Right lobe of liver (tissue), 6 donors: ENCODE results near the gene OPTC. TPM values are rescaled to one million over a fixed set of nuclear protein-coding genes. Genes with fewer than 3 reads are reported as not detected.

Source experiments
- ATAC-seq, 4 donors: fragments of 200-7000 bp; cut with Tn5 transposase; one replicate each; pipeline ENCODE4 v1.9.1; 2020; ENCODE audit warnings: mild to moderate bottlenecking in 4 of 4, moderate library complexity in 4 of 4
- DNase-seq, 3 donors: peaks; one replicate each; pipeline ENCODE4 v3.0.0-alpha.2; 2020
- H3K27ac ChIP-seq, 3 donors: fragments of 200-600 bp; one replicate each; pipeline ENCODE4 v1.8.0; 2022
- H3K27me3 ChIP-seq, 2 donors: fragments of 200-600 bp; one replicate each; pipeline ENCODE4 v1.8.0; 2022
- H3K36me3 ChIP-seq, 4 donors: fragments of 200-600 bp; sonication (generic) in 1 of 4; one replicate each; pipeline versions ENCODE4 v1.5.1 to v1.8.0; 2017 to 2022; ENCODE audit warnings: control low read depth in 1 of 4
- H3K4me1 ChIP-seq, 4 donors: fragments of 200-600 bp; sonication (generic) in 1 of 4; one replicate each; pipeline versions ENCODE4 v1.5.1 to v1.8.0; 2017 to 2022; ENCODE audit warnings: control low read depth in 1 of 4
- H3K4me3 ChIP-seq, 3 donors: fragments of 200-600 bp; one replicate each; pipeline ENCODE4 v1.8.0; 2022
- H3K9me3 ChIP-seq, 4 donors: fragments of 200-600 bp; sonication (generic) in 1 of 4; one replicate each; pipeline versions ENCODE4 v1.5.1 to v1.8.0; 2017 to 2022; ENCODE audit warnings: control low read depth in 1 of 4
- CTCF ChIP-seq, 4 donors: fragments of 200-600 bp in 3 of 4; fragments of 450-650 bp in 1 of 4; IDR thresholded peaks; one replicate each; pipeline versions ENCODE4 v1.5.1 to v1.8.0; 2016 to 2022; ENCODE audit warnings: antibody characterized with exemption in 4 of 4, mild to moderate bottlenecking in 2 of 4
- POLR2A ChIP-seq: fragments of 450-650 bp; IDR thresholded peaks from one replicate; pipeline ENCODE4 v1.6.1; 2017; ENCODE audit warnings: antibody characterized with exemption, mild to moderate bottlenecking
- WGBS: methylation state at CpG from one replicate; pipeline ENCODE4 v1.1.6; 2018; ENCODE audit warnings: low coverage, low lambda C conversion rate; ENCODE audit not compliant: insufficient coverage; ENCODE audit errors: missing lambda C conversion rate; 5-methylcytosine and 5-hydroxymethylcytosine counted together
- intact Hi-C, 2 donors: fragments of 100-400 bp; cut with DNase I; formaldehyde crosslinking; loops; one replicate each; pipeline versions ENCODE4 v1.11.2 to v1.14.1; 2022
- total RNA-seq, 6 experiments: library from RNA; depleted of rRNA in 2 of 6; stranded (reverse); fragments of >200 nt in 2 of 6; fragmentation: NEBNext Ultra II Directional in 3 of 6; extraction: Animal tissue kit (Norgen Biotek cat#: 25700) in 3 of 6; gene quantifications; one replicate each; pipeline versions ENCODE4 v1.1.0 to v1.2.4, GENCODE V29; 2016 to 2023
- donor health status: DM: no; HTN: yes; CAD: no.
- donor health status: DM: no; HTN: no; CAD: no.
- donor health status: DM: no; HTN: no; CAD: no.
- donor health status: DM: no; HTN: yes; CAD: no.
- donor health status: DM: no; HTN: yes; CAD: no.

The OPTC gene
- total RNA-seq, 6 experiments from 2014 or later, result not detected

GRCh38 chr1:203450001-203450400 lies 44.0 kb upstream of the OPTC start:
- Histone ChIP-seq H3K9me3 (no peaks in the 10 kb centered on the region), H3K27ac (no peak overlapping the region), H3K27me3 (no peaks in the 10 kb centered on the region), H3K36me3 (no peaks in the 10 kb centered on the region), H3K4me3 (no peak overlapping the region), H3K4me1 (no peaks in the 10 kb centered on the region)
- WGBS, result 46% methylated on average over 1 of the region's 1 CpG
- ATAC-seq, result no peak
- intact Hi-C loops, result no loop called here
- no peak for TF ChIP-seq POLR2A
- no peak for TF ChIP-seq CTCF (IDR thresholded peaks at IDR 0.05)
- no peak for DNase-seq

GRCh38 chr1:203450479-203451149 lies 43.3 kb upstream of the OPTC start:
- Histone ChIP-seq H3K4me3 (no peak overlapping the region), H3K4me1 (no peaks in the 10 kb centered on the region), H3K36me3 (no peaks in the 10 kb centered on the region), H3K27me3 (no peaks in the 10 kb centered on the region), H3K9me3 (no peaks in the 10 kb centered on the region), H3K27ac (no peak overlapping the region)
- 56% methylated on average over 16 of the region's 17 CpGs for WGBS
- intact Hi-C loops, result no loop called here
- ATAC-seq (no peak), DNase-seq (no peak)
- TF ChIP-seq POLR2A (no peak), CTCF (IDR thresholded peaks at IDR 0.05) (no peak)

- intact Hi-C loops, result no loop called here
These were observed 41.8 kb upstream of the OPTC start for GRCh38 chr1:203451836-203452784.

GRCh38 chr1:203453016-203453415 lies 40.9 kb upstream of the OPTC start:
- Histone ChIP-seq H3K4me3 (no peak overlapping the region), H3K36me3 (no peaks in the 10 kb centered on the region), H3K27me3 (no peaks in the 10 kb centered on the region), H3K27ac (no peak overlapping the region), H3K4me1 (no peaks in the 10 kb centered on the region), H3K9me3 (no peaks in the 10 kb centered on the region)
- TF ChIP-seq POLR2A (no peak), CTCF (IDR thresholded peaks at IDR 0.05) (no peak)
- ATAC-seq (no peak), DNase-seq (no peak)
- intact Hi-C loops, result no loop called here
- WGBS, result 48% methylated on average over 4 of the region's 5 CpGs

More at GRCh38 chr1:203451836-203452784, 41.8 kb upstream of the OPTC start:
- Histone ChIP-seq H3K36me3 (no peaks in the 10 kb centered on the region), H3K27me3 (no peaks in the 10 kb centered on the region), H3K4me1 (no peaks in the 10 kb centered on the region), H3K4me3 (no peak overlapping the region), H3K9me3 (no peaks in the 10 kb centered on the region), H3K27ac (no peak overlapping the region)
- no peak for ATAC-seq
- no peak for DNase-seq
- TF ChIP-seq CTCF (IDR thresholded peaks at IDR 0.05), result no peak
- TF ChIP-seq POLR2A, result no peak
- WGBS, result 0% methylated on average over 1 of the region's 2 CpGs
